Measurements from ENCODE around the gene BMAL1.
"Not testable (repeated sequence)": the region's sequence is repeated elsewhere in the genome, so short reads cannot be mapped to it uniquely, and the experiment has no call there.

The BMAL1 gene

DNA sequence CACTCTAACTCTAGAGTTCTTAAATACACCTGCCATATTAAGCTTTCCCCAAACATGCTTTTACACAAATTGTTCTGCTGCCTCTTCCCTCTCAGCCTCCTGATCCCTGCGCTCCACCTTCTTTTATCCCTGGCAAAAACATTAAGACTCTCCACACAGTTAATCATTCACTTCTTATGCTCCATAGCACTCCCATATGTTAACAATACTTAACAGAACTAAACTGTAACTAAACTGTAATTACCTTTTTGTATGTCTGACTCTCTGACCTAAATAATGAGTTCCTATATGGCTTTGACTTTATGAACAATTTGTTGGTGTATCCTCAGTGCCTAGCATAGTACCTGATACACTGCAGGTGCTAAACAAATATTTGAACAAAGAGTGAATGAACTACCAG is 113.6 kb downstream of the BMAL1 start:
- no peak for DNase-seq

DNA sequence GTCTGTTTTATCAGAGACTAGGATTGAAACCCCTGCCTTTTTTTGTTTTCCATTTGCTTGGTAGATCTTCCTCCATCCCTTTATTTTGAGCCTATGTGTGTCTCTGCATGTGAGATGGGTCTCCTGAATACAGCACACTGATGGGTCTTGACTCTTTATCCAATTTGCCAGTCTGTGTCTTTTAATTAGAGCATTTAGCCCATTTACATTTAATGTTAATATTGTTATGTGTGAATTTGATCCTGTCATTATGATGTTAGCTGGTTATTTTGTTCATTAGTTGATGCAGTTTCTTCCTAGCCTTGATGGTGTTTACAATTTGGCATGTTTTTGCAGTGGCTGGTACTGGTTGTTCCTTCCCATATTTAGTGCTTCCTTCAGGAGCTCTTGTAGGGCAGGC is 120.7 kb downstream of the BMAL1 start:
- DNase-seq: not testable (repeated sequence)

GRCh38 chr11:13405220-13405619 is 127.6 kb downstream of the BMAL1 start:
- no peak for DNase-seq

DNA sequence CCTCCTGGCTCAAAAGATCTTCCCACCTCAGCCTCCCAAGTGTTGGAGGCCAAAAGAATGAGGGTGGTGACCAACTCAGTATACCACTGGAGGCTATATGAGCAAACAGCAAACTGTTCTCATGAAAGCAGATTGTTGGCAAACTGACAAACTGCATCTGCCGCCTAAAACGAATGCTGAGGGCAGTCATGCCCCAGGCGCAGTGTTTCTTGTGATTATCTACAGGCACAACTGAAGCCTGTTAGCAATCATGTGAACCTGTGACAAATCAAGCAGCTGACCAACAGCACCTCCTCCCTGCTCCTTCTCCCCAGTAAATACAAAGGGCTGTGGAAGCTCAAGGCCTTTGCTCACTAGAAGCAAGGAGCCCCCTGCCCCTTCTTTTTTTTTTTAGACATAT is 137.6 kb downstream of the BMAL1 start:
- DNase-seq: no peak

DNA sequence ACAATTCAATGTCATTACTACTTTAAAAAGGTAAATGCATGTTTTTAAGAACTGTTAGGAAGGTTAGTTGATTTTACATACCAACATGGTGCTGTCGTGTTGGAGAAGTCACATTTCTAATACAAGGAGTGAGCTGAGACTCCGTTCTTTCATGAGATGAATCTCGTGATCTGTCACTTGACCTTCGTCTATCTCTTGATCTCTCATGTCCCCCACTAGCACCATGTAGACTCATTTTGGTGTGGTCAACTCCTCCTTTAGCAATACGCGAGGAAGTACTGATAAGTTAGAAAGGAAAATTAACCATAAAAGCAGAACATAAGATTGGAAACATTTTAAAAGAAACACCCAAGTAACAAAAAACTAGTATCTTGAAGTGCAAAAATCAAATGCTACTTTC is 144.0 kb downstream of the BMAL1 start:
- DNase-seq: no peak

GRCh38 chr11:13423372-13423771 is 145.8 kb downstream of the BMAL1 start:
- DNase-seq: no peak

GRCh38 chr11:13427440-13427839 is 149.8 kb downstream of the BMAL1 start:
- no peak for DNase-seq

DNA sequence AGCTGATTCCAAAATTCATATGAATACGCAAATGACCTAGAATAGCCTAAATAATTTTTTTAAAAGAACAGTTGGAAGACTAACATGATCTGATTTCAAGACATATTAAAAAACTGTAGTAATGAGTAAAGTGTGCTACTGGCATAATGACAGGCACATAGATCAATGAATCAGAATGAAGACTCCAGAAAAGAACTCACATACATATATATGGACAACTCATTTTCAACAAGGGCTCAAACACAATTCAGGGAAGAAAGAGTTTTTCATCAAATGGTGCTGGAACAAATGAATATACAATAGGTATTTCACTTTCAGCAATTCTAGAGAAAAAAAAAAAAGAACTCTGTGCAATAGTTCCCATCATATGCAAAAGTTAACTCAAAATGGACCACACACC is 151.7 kb downstream of the BMAL1 start:
- DNase-seq: no peak

- DNase-seq: no peak
Measured at GRCh38 chr11:13429836-13430235, 152.2 kb downstream of the BMAL1 start.

GRCh38 chr11:13433437-13433836 is 155.8 kb downstream of the BMAL1 start:
- DNase-seq: no peak

GRCh38 chr11:13434247-13435205 is 156.9 kb downstream of the BMAL1 start:
- no peak for DNase-seq

- DNase-seq: not testable (repeated sequence)
Measured at GRCh38 chr11:13436836-13437235, 159.2 kb downstream of the BMAL1 start.
